Keratinocyte (primary cell): Measurements from ENCODE around the gene C17orf114.
"Not testable (repeated sequence)": the region's sequence is repeated elsewhere in the genome, so short reads cannot be mapped to it uniquely, and the experiment has no call there.

ENCODE experiments used
- DNase-seq: peaks from one replicate; pipeline ENCODE4 v3.0.0-alpha.2; 2011; ENCODE audit warnings: low read depth, missing footprints, low spot score
- FAIRE-seq: peaks from 2 replicates; lab custom pipeline; 2011; peaks lifted over from hg19 to GRCh38; lab: Jason Lieb, UNC
- H2AFZ ChIP-seq: 2 replicates; pipeline ENCODE4 v1.6.0; 2012; ENCODE audit warnings: low read length, control low read depth, inconsistent platforms; ENCODE audit not compliant: control insufficient read depth
- H3K27ac ChIP-seq: 2 replicates; pipeline ENCODE4 v1.5.1; 2011; ENCODE audit warnings: low read length; ENCODE audit not compliant: control insufficient read depth, insufficient read depth
- H3K27me3 ChIP-seq: 3 replicates; pipeline ENCODE4 v1.6.0; 2011; ENCODE audit warnings: low read length; ENCODE audit not compliant: control insufficient read depth, insufficient read depth; ENCODE audit errors: extremely low read depth
- H3K36me3 ChIP-seq, 2 experiments: 2 replicates in 1 of 2; 3 replicates in 1 of 2; pipeline ENCODE4 v1.5.1; 2011; ENCODE audit warnings: low read length in 2 of 2, mild to moderate bottlenecking in 1 of 2; ENCODE audit not compliant: control insufficient read depth in 2 of 2, insufficient read depth in 2 of 2; ENCODE audit errors: extremely low read depth in 1 of 2
- H3K4me1 ChIP-seq: 3 replicates; pipeline ENCODE4 v1.5.1; 2011; ENCODE audit warnings: low read length; ENCODE audit not compliant: control insufficient read depth, insufficient read depth; ENCODE audit errors: extremely low read depth
- H3K4me2 ChIP-seq: 3 replicates; pipeline ENCODE4 v1.6.0; 2011; ENCODE audit warnings: low read depth, low read length; ENCODE audit not compliant: control insufficient read depth, insufficient read depth; ENCODE audit errors: extremely low read depth
- H3K4me3 ChIP-seq, 3 experiments: fragments of 200-600 bp in 1 of 3; sonication (generic) in 1 of 3; 2 replicates in 2 of 3; 3 replicates in 1 of 3; pipeline ENCODE4 v1.5.1; 2011 to 2016; ENCODE audit warnings: low read length in 3 of 3, mild to moderate bottlenecking in 3 of 3, control low read depth in 2 of 3, inconsistent platforms in 1 of 3, low read depth in 1 of 3, mixed read lengths in 1 of 3, mixed run types in 1 of 3, moderate library complexity in 1 of 3; ENCODE audit not compliant: control insufficient read depth in 2 of 3, insufficient read depth in 2 of 3; ENCODE audit errors: extremely low read depth in 1 of 3
- H3K79me2 ChIP-seq: 2 replicates; pipeline ENCODE4 v1.6.0; 2012; ENCODE audit warnings: low read length; ENCODE audit not compliant: control insufficient read depth, insufficient read depth
- H3K9ac ChIP-seq: 3 replicates; pipeline ENCODE4 v1.6.0; 2011; ENCODE audit warnings: low read length; ENCODE audit not compliant: control insufficient read depth, insufficient read depth; ENCODE audit errors: extremely low read depth
- H3K9me1 ChIP-seq: 3 replicates; pipeline ENCODE4 v1.6.0; 2011; ENCODE audit warnings: low read length; ENCODE audit not compliant: control insufficient read depth, insufficient read depth; ENCODE audit errors: extremely low read depth
- H3K9me3 ChIP-seq: 2 replicates; pipeline ENCODE4 v1.5.1; 2012; ENCODE audit warnings: low read depth, low read length; ENCODE audit not compliant: control insufficient read depth
- H4K20me1 ChIP-seq: 3 replicates; pipeline ENCODE4 v1.6.0; 2011; ENCODE audit warnings: low read length; ENCODE audit not compliant: control insufficient read depth, insufficient read depth; ENCODE audit errors: extremely low read depth
- EZH2 ChIP-seq: IDR thresholded peaks from one replicate; pipeline ENCODE4 v1.6.1; 2012; ENCODE audit warnings: inconsistent platforms, mild to moderate bottlenecking, low read length, moderate library complexity
- dilution Hi-C: fragments of 300-500 bp; cut with MboI; formaldehyde crosslinking; loops from one replicate; pipeline ENCODE4 v1.7.0; 2020; ENCODE audit warnings: low sequenced_read_pairs; ENCODE audit not compliant: extremely low pct_ligation_motif_present
- TF ChIP-seq, protein P1 (sequence below), 3 experiments: IDR thresholded peaks in 1 of 3; conservative IDR thresholded peaks in 1 of 3; optimal IDR thresholded peaks in 1 of 3; 2 replicates in 2 of 3; 3 replicates in 1 of 3; pipeline versions ENCODE3 to v1.5.1; 2011; ENCODE audit warnings: low read length in 3 of 3, mild to moderate bottlenecking in 3 of 3, moderate library complexity in 2 of 3, control low read depth in 1 of 3, inconsistent platforms in 1 of 3; ENCODE audit not compliant: insufficient read depth in 2 of 3; ENCODE audit errors: extremely low read depth in 1 of 3

The C17orf114 gene

DNA sequence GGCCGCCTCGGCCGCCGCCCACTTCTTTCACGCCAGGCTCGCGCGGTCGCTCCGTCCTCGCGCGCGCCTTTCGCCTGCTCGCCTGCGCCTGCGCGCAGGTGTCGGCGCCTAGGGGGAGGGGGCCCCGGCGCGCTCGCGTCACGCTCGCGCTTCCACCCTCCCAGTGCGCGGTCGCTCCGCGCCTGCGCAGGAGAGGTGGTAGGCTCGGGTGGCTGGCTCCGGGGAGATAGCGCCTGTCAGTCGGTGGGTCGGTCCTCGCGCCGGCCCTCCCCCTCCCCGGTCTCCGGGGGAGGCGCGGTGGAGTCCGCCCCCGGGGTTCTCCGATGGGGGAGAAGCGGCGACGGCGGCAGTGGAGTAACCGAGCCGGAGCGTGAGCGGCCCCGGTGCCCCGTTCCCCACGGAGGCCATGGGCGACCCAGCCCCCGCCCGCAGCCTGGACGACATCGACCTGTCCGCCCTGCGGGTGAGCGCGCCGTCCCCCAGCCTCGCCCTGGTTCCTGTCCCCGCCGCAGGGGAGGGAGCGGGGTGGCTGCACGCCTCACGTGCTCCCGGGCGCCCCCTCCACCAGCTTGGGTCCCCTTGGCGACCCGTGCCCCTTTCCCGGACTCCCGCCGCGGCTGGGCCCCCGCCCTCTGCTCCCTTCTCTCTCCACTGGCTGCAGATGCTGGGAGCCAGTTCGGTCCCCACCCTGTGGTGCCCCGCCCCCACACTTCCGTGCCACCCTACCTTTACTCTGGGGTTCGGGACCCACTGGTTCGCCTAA, 31.2 kb upstream of the C17orf114 start, which contains the start of gene MINK1:
TSS of gene MINK1 (plus strand) at position 163 of the 763 bp plus-strand sequence. CDS start at position 407, 244 bp downstream.
- Histone ChIP-seq H2AFZ (peak within 1 kb of the TSS; percentile 73), H3K27me3 (no peaks in the 10 kb centered on the region), H3K9me3 (no peaks in the 10 kb centered on the region), H3K9me1 (peaks cover 5% of the 10 kb centered on the region), H3K27ac (peak within 1 kb of the TSS; percentile 90), H3K79me2 (peaks cover 50% of the 10 kb centered on the region), H4K20me1 (peaks cover 6% of the 10 kb centered on the region), H3K4me1 (peaks cover 28% of the 10 kb centered on the region), H3K36me3 (peaks cover 4 to 19% of the 10 kb centered on the region in 2 experiments), H3K4me2 (peak within 1 kb of the TSS; percentile 100), H3K4me3 (peak within 1 kb of the TSS; percentile 98 to 99 (median 99)), H3K9ac (peak within 1 kb of the TSS; percentile 86)
- dilution Hi-C loops, result no loop called here
- FAIRE-seq (no peak), DNase-seq (peak; percentile 80)
- no peak for TF ChIP-seq EZH2
- TF ChIP-seq, protein P1, sequence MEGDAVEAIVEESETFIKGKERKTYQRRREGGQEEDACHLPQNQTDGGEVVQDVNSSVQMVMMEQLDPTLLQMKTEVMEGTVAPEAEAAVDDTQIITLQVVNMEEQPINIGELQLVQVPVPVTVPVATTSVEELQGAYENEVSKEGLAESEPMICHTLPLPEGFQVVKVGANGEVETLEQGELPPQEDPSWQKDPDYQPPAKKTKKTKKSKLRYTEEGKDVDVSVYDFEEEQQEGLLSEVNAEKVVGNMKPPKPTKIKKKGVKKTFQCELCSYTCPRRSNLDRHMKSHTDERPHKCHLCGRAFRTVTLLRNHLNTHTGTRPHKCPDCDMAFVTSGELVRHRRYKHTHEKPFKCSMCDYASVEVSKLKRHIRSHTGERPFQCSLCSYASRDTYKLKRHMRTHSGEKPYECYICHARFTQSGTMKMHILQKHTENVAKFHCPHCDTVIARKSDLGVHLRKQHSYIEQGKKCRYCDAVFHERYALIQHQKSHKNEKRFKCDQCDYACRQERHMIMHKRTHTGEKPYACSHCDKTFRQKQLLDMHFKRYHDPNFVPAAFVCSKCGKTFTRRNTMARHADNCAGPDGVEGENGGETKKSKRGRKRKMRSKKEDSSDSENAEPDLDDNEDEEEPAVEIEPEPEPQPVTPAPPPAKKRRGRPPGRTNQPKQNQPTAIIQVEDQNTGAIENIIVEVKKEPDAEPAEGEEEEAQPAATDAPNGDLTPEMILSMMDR (optimal IDR thresholded peaks at IDR 0.05 in 1 of 3, IDR thresholded peaks at IDR 0.05 in 1 of 3, conservative IDR thresholded peaks at IDR 0.05 in 1 of 3; ENCODE audit: extremely low read depth in 1 of 3, insufficient read depth in 2 of 3, low read length in 3 of 3), result no peak

DNA sequence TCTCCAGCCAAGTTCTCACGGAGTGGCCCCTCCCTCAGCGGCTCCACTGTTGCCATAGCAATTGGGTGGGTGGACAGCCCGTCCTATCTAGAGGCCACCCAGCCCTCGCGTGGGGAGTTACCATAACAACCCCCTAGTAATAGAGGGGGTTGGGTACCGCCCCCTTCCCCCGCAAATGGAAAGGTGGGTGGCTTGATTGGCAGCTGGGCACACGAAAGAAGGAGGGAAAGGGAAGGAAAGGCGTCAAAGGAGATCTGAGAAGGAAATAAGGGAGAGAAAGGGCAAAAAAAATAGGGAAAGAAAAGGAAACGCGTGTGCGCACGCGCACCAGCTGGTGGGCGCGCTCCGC, 30.7 kb upstream of the C17orf114 start:
- peak overlapping the region; percentile 82 for H3K4me2 ChIP-seq
- H3K4me3 ChIP-seq, result peak overlapping the region; percentile 61 to 99 (median 71)
- H3K9ac ChIP-seq, result peak overlapping the region; percentile 86
- H3K27me3 ChIP-seq, DNase-seq, FAIRE-seq, dilution Hi-C loops, H3K9me3 ChIP-seq, H4K20me1 ChIP-seq, H3K9me1 ChIP-seq: not testable (repeated sequence)
- peaks cover 4 to 14% of the 10 kb centered on the region in 2 experiments for H3K36me3 ChIP-seq
- peaks cover 45% of the 10 kb centered on the region for H3K79me2 ChIP-seq
- peak overlapping the region; percentile 73 for H2AFZ ChIP-seq
- H3K27ac ChIP-seq, result peak overlapping the region; percentile 90
- H3K4me1 ChIP-seq, result peaks cover 27% of the 10 kb centered on the region
